Gastrocnemius medialis (tissue), 4 donors: ENCODE data around the gene HUNK. TPM values are rescaled to one million over a fixed set of nuclear protein-coding genes. Genes with fewer than 3 reads are reported as not detected.

Source experiments
- ATAC-seq, 2 donors: fragments of 150-250 bp; one replicate each; pipeline ENCODE4 v1.9.1; 2016
- DNase-seq, 2 donors: peaks; one replicate each; pipeline ENCODE4 v3.0.0-alpha.2; 2019
- H3K27ac ChIP-seq, 4 donors: fragments of 200-600 bp; sonication (generic); 1 replicate in 1 of 4; 2 replicates in 3 of 4; pipeline ENCODE4 v1.5.1; 2016 to 2018; ENCODE audit warnings: mild to moderate bottlenecking in 2 of 4, moderate library complexity in 1 of 4
- H3K27me3 ChIP-seq, 3 donors: fragments of 200-600 bp; sonication (generic) in 2 of 3; 1 replicate in 1 of 3; 2 replicates in 2 of 3; pipeline versions ENCODE4 v1.5.1 to v1.6.0; 2016 to 2019; ENCODE audit warnings: mild to moderate bottlenecking in 1 of 3, moderate library complexity in 1 of 3
- H3K36me3 ChIP-seq, 2 donors: fragments of 200-600 bp; sonication (generic) in 1 of 2; one replicate each; pipeline ENCODE4 v1.5.1; 2017 to 2018
- H3K4me1 ChIP-seq, 2 donors: fragments of 200-600 bp; sonication (generic) in 1 of 2; one replicate each; pipeline ENCODE4 v1.5.1; 2016 to 2017; ENCODE audit warnings: mild to moderate bottlenecking in 2 of 2
- H3K4me3 ChIP-seq, 4 donors: fragments of 200-600 bp; sonication (generic) in 3 of 4; 1 replicate in 1 of 4; 2 replicates in 3 of 4; pipeline ENCODE4 v1.5.1; 2016 to 2019; ENCODE audit warnings: mild to moderate bottlenecking in 2 of 4
- H3K9me3 ChIP-seq, 3 donors: fragments of 200-600 bp; sonication (generic) in 2 of 3; 1 replicate in 1 of 3; 2 replicates in 2 of 3; pipeline ENCODE4 v1.5.1; 2016 to 2019
- POLR2A ChIP-seq, 2 donors: fragments of 450-650 bp; IDR thresholded peaks; one replicate each; pipeline ENCODE4 v1.6.1; 2017; ENCODE audit warnings: antibody characterized with exemption in 2 of 2, mild to moderate bottlenecking in 2 of 2, moderate library complexity in 2 of 2
- in situ Hi-C, 4 donors: fragments of 200-750 bp; cut with MboI; loops; one replicate each; pipeline versions ENCODE4 v1.15.0 to v1.8.0; 2017; ENCODE audit warnings: low sequenced_read_pairs in 4 of 4
- intact Hi-C: fragments of 100-400 bp; cut with DNase I; formaldehyde crosslinking; loops from one replicate; pipeline ENCODE4 v1.15.1; 2023; ENCODE audit warnings: low total_unique reads
- total RNA-seq, 4 donors: library from RNA; depleted of rRNA; stranded (reverse); fragments of >200 nt; gene quantifications; one replicate each; pipeline versions ENCODE4 v1.1.0 to v1.2.3, GENCODE V29; 2016
- TF ChIP-seq, protein P1 (sequence below), 5 experiments: fragments of 450-650 bp in 3 of 5; fragments of 200-600 bp in 2 of 5; sonication (generic) in 2 of 5; IDR thresholded peaks in 4 of 5; conservative IDR thresholded peaks in 1 of 5; 1 replicate in 4 of 5; 2 replicates in 1 of 5; pipeline ENCODE4 v1.5.1; 2016 to 2019; ENCODE audit warnings: antibody characterized with exemption in 5 of 5, mild to moderate bottlenecking in 3 of 5, moderate library complexity in 3 of 5

The HUNK gene
- total RNA-seq, 4 donors from 2014 or later: 0.13 TPM; not detected in 3

DNA sequence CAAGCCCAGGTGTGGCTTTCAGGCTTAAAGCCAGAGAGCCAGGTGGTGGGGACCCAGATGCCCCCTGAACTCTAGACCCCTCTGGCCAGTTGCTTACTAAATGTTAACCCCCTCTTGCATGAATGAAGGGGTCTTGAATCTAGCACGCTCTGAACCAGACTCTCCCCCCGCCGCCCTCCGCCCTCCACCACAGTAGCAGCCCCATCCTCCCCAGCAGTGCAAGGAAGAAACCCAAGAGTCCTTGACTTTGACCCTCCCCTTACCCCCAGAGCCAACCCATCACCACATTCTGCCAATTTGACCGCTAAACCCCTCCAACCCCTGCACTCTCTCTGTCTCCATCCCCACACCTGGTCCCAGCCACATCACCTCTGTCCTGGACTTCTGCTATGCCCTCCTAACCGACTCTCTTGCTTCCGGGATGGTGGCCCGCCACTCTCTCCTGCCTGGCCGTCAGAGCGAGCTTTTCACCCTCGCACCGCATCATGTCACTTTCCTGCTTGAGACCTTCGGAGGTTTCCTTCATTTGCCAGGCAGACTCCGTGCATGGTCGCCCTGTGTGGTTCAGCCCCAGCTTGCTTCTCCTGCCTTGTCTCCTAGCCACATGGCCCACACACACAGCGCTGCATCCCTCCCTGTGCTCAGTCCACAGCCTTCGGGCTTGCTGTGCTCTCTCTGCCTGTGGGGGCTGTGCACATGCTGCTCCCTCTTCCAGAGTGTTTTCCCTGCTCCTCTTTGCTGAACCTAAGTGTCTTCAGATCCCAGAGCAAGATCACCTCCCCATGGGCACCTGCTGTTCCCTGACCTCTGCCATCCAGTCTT, 113.4 kb downstream of the HUNK start:
- no peaks in the 10 kb centered on the region for H3K36me3 ChIP-seq
- H3K4me1 ChIP-seq: no peaks in the 10 kb centered on the region
- no peaks in the 10 kb centered on the region for H3K27me3 ChIP-seq
- ATAC-seq (no peak), DNase-seq (no peak)
- intact Hi-C loops (no loop called here), in situ Hi-C loops (no loop called here)
- H3K27ac ChIP-seq: no peak overlapping the region
- H3K9me3 ChIP-seq: no peaks in the 10 kb centered on the region
- no peak for TF ChIP-seq POLR2A (IDR thresholded peaks at IDR 0.05)
- TF ChIP-seq, protein P1, sequence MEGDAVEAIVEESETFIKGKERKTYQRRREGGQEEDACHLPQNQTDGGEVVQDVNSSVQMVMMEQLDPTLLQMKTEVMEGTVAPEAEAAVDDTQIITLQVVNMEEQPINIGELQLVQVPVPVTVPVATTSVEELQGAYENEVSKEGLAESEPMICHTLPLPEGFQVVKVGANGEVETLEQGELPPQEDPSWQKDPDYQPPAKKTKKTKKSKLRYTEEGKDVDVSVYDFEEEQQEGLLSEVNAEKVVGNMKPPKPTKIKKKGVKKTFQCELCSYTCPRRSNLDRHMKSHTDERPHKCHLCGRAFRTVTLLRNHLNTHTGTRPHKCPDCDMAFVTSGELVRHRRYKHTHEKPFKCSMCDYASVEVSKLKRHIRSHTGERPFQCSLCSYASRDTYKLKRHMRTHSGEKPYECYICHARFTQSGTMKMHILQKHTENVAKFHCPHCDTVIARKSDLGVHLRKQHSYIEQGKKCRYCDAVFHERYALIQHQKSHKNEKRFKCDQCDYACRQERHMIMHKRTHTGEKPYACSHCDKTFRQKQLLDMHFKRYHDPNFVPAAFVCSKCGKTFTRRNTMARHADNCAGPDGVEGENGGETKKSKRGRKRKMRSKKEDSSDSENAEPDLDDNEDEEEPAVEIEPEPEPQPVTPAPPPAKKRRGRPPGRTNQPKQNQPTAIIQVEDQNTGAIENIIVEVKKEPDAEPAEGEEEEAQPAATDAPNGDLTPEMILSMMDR (IDR thresholded peaks at IDR 0.05 in 4 of 5, conservative IDR thresholded peaks at IDR 0.05 in 1 of 5): no peak
- H3K4me3 ChIP-seq: no peak overlapping the region

DNA sequence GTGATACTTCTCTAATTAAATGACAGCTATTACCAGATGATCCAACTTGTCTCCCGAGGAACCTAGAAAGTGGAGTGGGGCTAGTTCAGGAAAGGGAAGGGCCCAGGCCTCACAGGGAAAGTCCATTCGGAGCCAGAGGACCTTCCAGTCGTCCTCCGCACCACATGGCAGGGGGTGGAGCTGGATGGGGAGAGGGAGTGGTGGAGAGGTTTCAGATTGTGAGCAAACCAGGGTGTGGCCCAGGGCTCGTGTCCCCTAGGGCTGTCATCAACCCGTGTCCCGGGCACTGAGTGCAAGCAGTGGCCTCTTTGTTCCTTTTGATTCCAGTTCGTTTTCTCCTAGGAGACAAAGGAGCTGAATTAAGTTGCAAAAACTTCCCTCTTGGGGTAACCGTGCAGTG, 114.9 kb downstream of the HUNK start:
- peak in 1 of 2 donors; percentile 29 for DNase-seq
- intact Hi-C loops: no loop called here

DNA sequence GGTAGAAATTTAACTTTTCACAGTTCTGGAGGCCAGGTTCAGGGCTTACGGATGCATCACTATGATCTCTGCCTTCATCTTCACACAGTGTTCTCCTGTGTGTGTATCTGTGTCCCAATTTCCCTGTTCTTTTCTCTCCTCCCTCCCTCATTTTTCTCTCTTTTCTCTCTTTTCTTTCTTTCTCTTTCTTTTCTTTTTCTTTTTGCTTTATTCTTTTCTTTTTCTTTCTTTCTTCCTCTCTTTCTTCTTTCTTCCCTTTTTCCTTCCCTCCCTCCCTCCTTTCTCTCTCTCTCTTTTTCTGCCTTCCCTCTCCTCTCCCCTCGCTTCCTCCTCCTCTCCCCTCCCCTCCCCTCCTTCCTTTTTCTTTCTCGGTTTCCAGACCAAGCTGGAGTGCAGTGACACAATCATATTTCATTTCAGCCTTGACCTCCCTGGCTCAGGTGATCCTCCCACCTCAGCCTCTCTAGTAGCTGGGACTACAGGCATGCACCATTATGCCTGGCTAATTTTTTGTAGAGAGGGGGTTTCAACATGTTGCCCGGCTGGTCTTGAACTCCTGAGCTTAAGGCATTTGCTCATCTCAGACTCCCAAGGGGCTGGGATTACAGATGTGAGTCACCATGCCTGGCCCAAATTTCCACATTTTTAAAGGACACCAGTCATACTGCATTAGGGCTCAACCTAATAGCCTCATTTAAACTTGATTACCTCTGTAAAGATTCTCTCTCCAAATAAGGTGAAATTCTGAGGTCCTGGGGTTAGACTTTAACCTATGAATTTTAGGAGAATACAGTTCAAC, 115.9 kb downstream of the HUNK start:
- Histone ChIP-seq H3K4me1 (no peaks in the 10 kb centered on the region), H3K27ac (no peak overlapping the region), H3K27me3 (no peaks in the 10 kb centered on the region), H3K4me3 (no peak overlapping the region), H3K36me3 (no peaks in the 10 kb centered on the region), H3K9me3 (no peaks in the 10 kb centered on the region)
- intact Hi-C loops: no loop called here
- ATAC-seq (peak in 1 of 2 donors; percentile 47), DNase-seq (peak in 1 of 2 donors; percentile 25)
- TF ChIP-seq, protein P1 (IDR thresholded peaks at IDR 0.05 in 4 of 5, conservative IDR thresholded peaks at IDR 0.05 in 1 of 5): no peak
- no peak for TF ChIP-seq POLR2A (IDR thresholded peaks at IDR 0.05)
- in situ Hi-C loops: no loop called here

More for the DNA sequence above, 114.9 kb downstream of the HUNK start:
- Histone ChIP-seq H3K27ac (no peak overlapping the region), H3K27me3 (no peaks in the 10 kb centered on the region), H3K4me3 (no peak overlapping the region), H3K4me1 (no peaks in the 10 kb centered on the region), H3K36me3 (no peaks in the 10 kb centered on the region), H3K9me3 (no peaks in the 10 kb centered on the region)
- ATAC-seq: no peak
- in situ Hi-C loops: no loop called here
- TF ChIP-seq, protein P1 (IDR thresholded peaks at IDR 0.05 in 4 of 5, conservative IDR thresholded peaks at IDR 0.05 in 1 of 5): no peak
- TF ChIP-seq POLR2A (IDR thresholded peaks at IDR 0.05): no peak

DNA sequence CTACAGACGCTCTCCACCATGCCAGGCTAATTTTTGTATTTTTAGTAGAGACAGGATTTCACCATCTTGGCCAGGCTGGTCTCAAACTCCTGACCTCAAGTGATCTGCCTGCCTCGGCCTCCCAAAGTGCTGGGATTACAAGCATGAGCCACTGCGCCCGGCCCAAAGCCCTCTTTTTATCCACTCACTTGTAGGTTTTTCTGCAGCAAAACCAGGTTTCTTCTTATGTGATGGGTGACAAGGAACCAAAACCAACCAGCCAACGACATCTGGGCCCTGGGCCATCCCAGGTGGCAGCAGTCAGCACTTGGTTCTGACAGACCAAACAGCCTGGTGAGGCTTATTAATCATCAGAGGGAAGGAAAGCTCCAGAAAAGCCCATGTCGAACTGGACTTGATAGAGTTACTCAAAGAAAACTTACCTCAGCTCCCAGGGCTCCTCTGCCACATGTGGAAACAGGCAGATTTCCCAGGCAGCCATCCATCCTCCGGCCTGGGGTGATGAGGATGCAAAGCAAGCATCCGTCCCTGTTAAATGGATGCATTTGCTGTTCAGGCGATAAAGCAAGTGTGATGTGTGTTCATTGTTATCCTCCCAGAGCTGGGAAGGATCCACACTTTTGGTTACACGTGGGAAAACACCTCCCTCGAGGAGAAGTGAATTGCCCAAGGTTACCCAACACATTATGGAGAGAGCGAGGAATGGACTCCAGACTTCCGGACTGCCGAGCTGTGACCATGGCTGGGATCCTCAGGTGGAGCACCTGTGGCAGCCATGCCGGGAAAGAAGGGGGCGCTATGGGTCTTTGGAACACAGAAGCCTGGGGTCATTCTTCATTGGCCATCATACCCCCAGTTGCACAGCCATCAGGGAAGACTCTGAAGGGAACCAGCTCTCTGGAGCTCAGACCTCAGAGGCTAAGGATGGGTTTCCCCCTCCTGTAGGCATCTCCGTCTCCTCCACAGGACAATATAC, 118.8 kb downstream of the HUNK start:
- ATAC-seq: no peak
- Histone ChIP-seq H3K4me3 (no peak overlapping the region), H3K36me3 (no peaks in the 10 kb centered on the region), H3K27me3 (no peaks in the 10 kb centered on the region), H3K4me1 (no peaks in the 10 kb centered on the region), H3K9me3 (no peaks in the 10 kb centered on the region), H3K27ac (no peak overlapping the region)
- intact Hi-C loops: no loop called here
- TF ChIP-seq POLR2A (IDR thresholded peaks at IDR 0.05): no peak
- TF ChIP-seq, protein P1 (IDR thresholded peaks at IDR 0.05 in 4 of 5, conservative IDR thresholded peaks at IDR 0.05 in 1 of 5): no peak
- DNase-seq: no peak
- in situ Hi-C loops: no loop called here
